Measurements from ENCODE around the gene ZCCHC24.

DNA sequence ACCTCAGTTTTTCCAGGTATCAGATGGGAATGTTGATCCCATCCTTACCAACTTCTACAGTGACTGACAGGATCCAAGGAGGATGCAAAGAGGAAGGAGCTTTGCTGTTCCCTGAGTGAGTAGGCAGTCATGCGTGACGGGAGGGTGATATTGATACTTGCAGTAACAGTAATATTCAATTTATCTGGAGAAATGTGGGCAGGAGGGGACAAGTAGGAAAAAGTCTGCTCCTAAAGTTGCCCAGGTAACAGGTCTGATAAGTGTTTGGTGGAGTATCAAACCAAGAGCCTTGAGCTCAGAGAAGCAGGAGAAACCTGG lies 3.3 kb upstream of the ZCCHC24 start:
- no peak for TF ChIP-seq EZH2 (IDR thresholded peaks at IDR 0.05)
- TF ChIP-seq, protein P1, sequence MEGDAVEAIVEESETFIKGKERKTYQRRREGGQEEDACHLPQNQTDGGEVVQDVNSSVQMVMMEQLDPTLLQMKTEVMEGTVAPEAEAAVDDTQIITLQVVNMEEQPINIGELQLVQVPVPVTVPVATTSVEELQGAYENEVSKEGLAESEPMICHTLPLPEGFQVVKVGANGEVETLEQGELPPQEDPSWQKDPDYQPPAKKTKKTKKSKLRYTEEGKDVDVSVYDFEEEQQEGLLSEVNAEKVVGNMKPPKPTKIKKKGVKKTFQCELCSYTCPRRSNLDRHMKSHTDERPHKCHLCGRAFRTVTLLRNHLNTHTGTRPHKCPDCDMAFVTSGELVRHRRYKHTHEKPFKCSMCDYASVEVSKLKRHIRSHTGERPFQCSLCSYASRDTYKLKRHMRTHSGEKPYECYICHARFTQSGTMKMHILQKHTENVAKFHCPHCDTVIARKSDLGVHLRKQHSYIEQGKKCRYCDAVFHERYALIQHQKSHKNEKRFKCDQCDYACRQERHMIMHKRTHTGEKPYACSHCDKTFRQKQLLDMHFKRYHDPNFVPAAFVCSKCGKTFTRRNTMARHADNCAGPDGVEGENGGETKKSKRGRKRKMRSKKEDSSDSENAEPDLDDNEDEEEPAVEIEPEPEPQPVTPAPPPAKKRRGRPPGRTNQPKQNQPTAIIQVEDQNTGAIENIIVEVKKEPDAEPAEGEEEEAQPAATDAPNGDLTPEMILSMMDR (IDR thresholded peaks at IDR 0.05), result no peak
- no peak for TF ChIP-seq EZH2phosphoT487 (IDR thresholded peaks at IDR 0.05)
